Measurements from ENCODE around the gene BFSP1. TPM values are rescaled to one million over a fixed set of nuclear protein-coding genes. Genes with fewer than 3 reads are reported as not detected.

Gene BFSP1
- total and polyA plus RNA-seq, 2 donors (not counting 3 experiments of a cell fraction or from before 2014, with no cell fraction given): 3.1 to 5.2 TPM

DNA sequence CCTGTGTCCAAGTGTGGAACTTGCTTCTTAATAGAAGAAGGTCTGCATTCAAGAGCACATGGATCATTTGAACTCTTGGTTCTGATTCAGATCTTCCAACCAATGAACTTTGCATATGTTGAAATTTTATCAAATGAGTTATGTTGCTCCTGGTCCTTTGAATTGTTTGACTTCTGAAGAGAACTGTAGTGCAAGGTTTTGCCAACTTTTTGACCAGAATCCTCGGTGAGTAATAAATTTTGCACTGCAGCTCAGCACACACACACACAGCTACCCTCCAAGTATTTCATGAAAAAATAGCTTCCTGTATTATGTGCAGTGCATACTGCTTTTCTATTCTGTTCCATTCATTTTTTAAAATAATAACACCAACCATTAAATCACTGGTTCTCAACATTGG, 67.5 kb downstream of the BFSP1 start:
- H3K27me3 ChIP-seq (ENCODE audit: control insufficient read depth in 2 of 2, insufficient read depth in 2 of 2, low read length in 2 of 2): no peaks in the 10 kb centered on the region
- DNase-seq (ENCODE audit: low read depth, low spot score) (no peak), FAIRE-seq (no peak)
- H3K36me3 ChIP-seq (ENCODE audit: control insufficient read depth in 2 of 2, extremely low read depth in 1 of 2, insufficient read depth in 2 of 2, low read length in 2 of 2): no peaks in the 10 kb centered on the region
- no peaks in the 10 kb centered on the region for H4K20me1 ChIP-seq (replicated peaks; ENCODE audit: control insufficient read depth, extremely low read depth, insufficient read depth, low read length)
- H3K4me3 ChIP-seq (replicated peaks in 1 of 3; ENCODE audit: insufficient read depth in 1 of 3, low read depth in 1 of 3, low read length in 3 of 3): no peak overlapping the region
- no peaks in the 10 kb centered on the region for H3K79me2 ChIP-seq (ENCODE audit: control insufficient read depth, insufficient read depth, low read length)
- BruUV-seq (replicated peaks): no TSS peak
- no peaks in the 10 kb centered on the region for H3K9me3 ChIP-seq (replicated peaks; ENCODE audit: control insufficient read depth, insufficient read depth, low read length)
- ChIA-PET POLR2A (no interaction called here), CTCF (no interaction called here)
- H3K4me1 ChIP-seq (ENCODE audit: control insufficient read depth, extremely low read depth, insufficient read depth, low read length): no peaks in the 10 kb centered on the region
- H2AFZ ChIP-seq (ENCODE audit: low read depth, low read length): no peak overlapping the region
- H3K9me1 ChIP-seq (replicated peaks; ENCODE audit: control insufficient read depth, extremely low read depth, insufficient read depth, low read length): no peaks in the 10 kb centered on the region
- intact Hi-C loops (cut with micrococcal nuclease) (no loop called here), dilution Hi-C loops (cut with MboI; ENCODE audit: extremely low pct_ligation_motif_present, low sequenced_read_pairs) (no loop called here)
- no peak for TF ChIP-seq MAX (IDR thresholded peaks at IDR 0.05; ENCODE audit: insufficient read depth, insufficient read length)
- no peak for TF ChIP-seq CTCF (IDR thresholded peaks at IDR 0.05; ENCODE audit: extremely low read depth in 1 of 2, insufficient read depth in 1 of 2, low read depth in 1 of 2, low read length in 2 of 2)
- no peak for TF ChIP-seq MYC (IDR thresholded peaks at IDR 0.05; ENCODE audit: low read depth, low read length)
- no peak for TF ChIP-seq EZH2 (IDR thresholded peaks at IDR 0.05; ENCODE audit: borderline replicate concordance, low read depth, low read length, severe bottlenecking)
- no peak for TF ChIP-seq FOS (IDR thresholded peaks at IDR 0.05; ENCODE audit: borderline replicate concordance, insufficient read depth, low read length)
- TF ChIP-seq JUN (IDR thresholded peaks at IDR 0.05; ENCODE audit: borderline replicate concordance, insufficient read depth, insufficient read length, low read depth): no peak
- TF ChIP-seq GATA2 (IDR thresholded peaks at IDR 0.05; ENCODE audit: insufficient read depth, insufficient read length, low read depth, low read length): no peak
- TF ChIP-seq POLR2A (IDR thresholded peaks at IDR 0.05; ENCODE audit: low read depth, low read length): no peak
- no peak for TF ChIP-seq POLR2AphosphoS5 (IDR thresholded peaks at IDR 0.05; ENCODE audit: insufficient read depth, low read depth, low read length)
- no peak overlapping the region for H3K27ac ChIP-seq (ENCODE audit: insufficient read depth, low read depth, low read length)
- H3K9ac ChIP-seq (replicated peaks; ENCODE audit: extremely low read depth, insufficient read depth, low read length): no peak overlapping the region
- H3K4me2 ChIP-seq (ENCODE audit: insufficient read depth, low read length): no peak overlapping the region

Data from endothelial cell of umbilical vein (primary cell).